ENCODE data around the gene GRIN2A. TPM values are rescaled to one million over a fixed set of nuclear protein-coding genes. Genes with fewer than 3 reads are reported as not detected.
A peak's percentile ranks its signal among the peaks of the same experiment; 100 is the strongest.

GRIN2A gene
- total and polyA plus RNA-seq, 12 donors = 0.07 to 1.2 (median 0.32) TPM; not detected in 2

- H3K4me1 ChIP-seq (replicated peaks in 1 of 2) = no peaks in the 10 kb centered on the region
- no peak overlapping the region for H3K4me3 ChIP-seq
- H3K27me3 ChIP-seq = no peaks in the 10 kb centered on the region
- no peaks in the 10 kb centered on the region for H3K36me3 ChIP-seq (replicated peaks in 1 of 2)
- intact Hi-C loops (cut with DNase I) = no loop called here
- no peak overlapping the region for H3K27ac ChIP-seq
- TF ChIP-seq POLR2A (IDR thresholded peaks at IDR 0.05) = no peak
- TF ChIP-seq CTCF (IDR thresholded peaks at IDR 0.05) = no peak
- H3K9me3 ChIP-seq (replicated peaks in 1 of 3) = no peaks in the 10 kb centered on the region
- WGBS, 4 donors = 53 to 80% (median 67%) methylated on average over 4 of the region's 4 CpGs
- DNase-seq = peak in 1 of 7 donors; percentile 65
Observed at GRCh38 chr16:10067406-10067805, 114.8 kb downstream of the GRIN2A start.

GRCh38 chr16:10065019-10065418 is 117.2 kb downstream of the GRIN2A start:
- intact Hi-C loops (cut with DNase I) = no loop called here
- TF ChIP-seq CTCF (IDR thresholded peaks at IDR 0.05) = no peak
- TF ChIP-seq POLR2A (IDR thresholded peaks at IDR 0.05) = no peak
- no peaks in the 10 kb centered on the region for H3K9me3 ChIP-seq (replicated peaks in 1 of 3)
- H3K4me1 ChIP-seq (replicated peaks in 1 of 2) = no peaks in the 10 kb centered on the region
- no peak overlapping the region for H3K4me3 ChIP-seq
- H3K27me3 ChIP-seq = no peaks in the 10 kb centered on the region
- no peak for DNase-seq
- no peak overlapping the region for H3K27ac ChIP-seq
- H3K36me3 ChIP-seq (replicated peaks in 1 of 2) = no peaks in the 10 kb centered on the region
- WGBS, 4 donors = 45 to 64% (median 59%) methylated on average over 4 of the region's 4 CpGs

DNA sequence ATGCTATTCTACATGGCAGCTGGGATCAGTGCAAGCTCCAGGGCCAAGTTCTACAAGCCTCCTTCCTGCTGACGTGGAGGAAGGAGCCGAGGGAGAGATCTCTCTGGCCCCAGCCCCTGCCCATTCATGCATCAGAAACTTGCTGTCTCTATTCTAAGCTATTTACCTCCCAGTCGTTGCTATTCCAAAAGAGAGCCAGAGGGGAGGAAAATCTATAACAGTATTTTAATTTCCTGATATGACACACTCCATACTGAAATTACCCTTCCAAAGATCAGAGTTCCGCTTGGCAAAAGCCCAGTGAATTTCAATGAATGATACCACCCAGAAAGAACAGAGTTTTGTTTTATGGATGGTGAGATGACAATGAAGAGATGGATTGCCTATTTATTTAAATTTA is 133.4 kb downstream of the GRIN2A start:
- Histone ChIP-seq H3K36me3 (replicated peaks in 1 of 2) (no peaks in the 10 kb centered on the region), H3K27ac (no peak overlapping the region), H3K4me3 (no peak overlapping the region), H3K27me3 (no peaks in the 10 kb centered on the region), H3K4me1 (replicated peaks in 1 of 2) (no peaks in the 10 kb centered on the region), H3K9me3 (replicated peaks in 1 of 3) (no peaks in the 10 kb centered on the region)
- 54 to 71% (median 60%) methylated on average over 4 of the region's 4 CpGs for WGBS, 4 donors
- DNase-seq = no peak
- TF ChIP-seq POLR2A (IDR thresholded peaks at IDR 0.05) = no peak
- intact Hi-C loops (cut with DNase I) = no loop called here

- DNase-seq = no peak
- Histone ChIP-seq H3K4me3 (no peak overlapping the region), H3K36me3 (replicated peaks in 1 of 2) (no peaks in the 10 kb centered on the region), H3K27me3 (no peaks in the 10 kb centered on the region), H3K9me3 (replicated peaks in 1 of 3) (no peaks in the 10 kb centered on the region), H3K4me1 (replicated peaks in 1 of 2) (no peaks in the 10 kb centered on the region), H3K27ac (no peak overlapping the region)
- TF ChIP-seq POLR2A (IDR thresholded peaks at IDR 0.05) = no peak
- TF ChIP-seq CTCF (IDR thresholded peaks at IDR 0.05) = no peak
- intact Hi-C loops (cut with DNase I) = no loop called here
- WGBS, 4 donors = 75 to 96% (median 86%) methylated on average over 4 of the region's 4 CpGs
Observed at GRCh38 chr16:10045947-10046346, 136.3 kb downstream of the GRIN2A start.

DNA sequence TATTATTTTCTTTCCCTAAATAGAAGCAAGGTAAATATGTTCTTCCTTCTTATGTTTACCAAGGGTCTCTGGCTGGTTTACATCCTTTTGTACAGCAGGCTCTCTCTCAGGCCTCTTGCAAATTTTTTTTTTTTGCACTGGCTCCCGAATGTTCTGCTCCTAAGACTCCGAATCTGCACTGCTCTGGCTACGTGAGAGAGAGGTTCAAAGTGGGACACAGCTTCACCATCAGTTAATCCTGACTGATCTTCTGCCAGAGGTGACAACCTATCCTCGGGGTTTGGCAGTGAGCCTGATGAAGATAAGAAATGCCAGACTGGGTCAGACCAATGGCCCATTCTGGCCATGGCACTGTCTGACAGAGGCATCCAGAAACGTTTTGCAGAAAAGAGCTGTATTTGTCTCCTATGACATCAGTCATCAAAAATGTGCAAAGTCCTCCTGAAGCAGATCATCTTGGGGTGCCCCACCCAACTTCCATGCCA is 136.9 kb downstream of the GRIN2A start:
- H3K27me3 ChIP-seq = no peaks in the 10 kb centered on the region
- H3K27ac ChIP-seq = no peak overlapping the region
- intact Hi-C loops (cut with DNase I) = no loop called here
- WGBS, 4 donors = 9 to 24% (median 12%) methylated on average over 5 of the region's 5 CpGs
- no peaks in the 10 kb centered on the region for H3K36me3 ChIP-seq (replicated peaks in 1 of 2)
- TF ChIP-seq POLR2A (IDR thresholded peaks at IDR 0.05) (no peak), CTCF (IDR thresholded peaks at IDR 0.05) (no peak)
- no peaks in the 10 kb centered on the region for H3K4me1 ChIP-seq (replicated peaks in 1 of 2)
- DNase-seq = peak in 4 of 7 donors; percentile 11 to 72 (median 36)
- no peak overlapping the region for H3K4me3 ChIP-seq
- H3K9me3 ChIP-seq (replicated peaks in 1 of 3) = no peaks in the 10 kb centered on the region

Measured in adrenal gland (tissue), 12 donors.